Lower leg skin (tissue), 3 donors: ENCODE data around the gene OCLN.

Experiments
- CTCF ChIP-seq, 3 donors: fragments of 450-650 bp; IDR thresholded peaks; one replicate each; pipeline ENCODE4 v1.5.1; 2016; ENCODE audit warnings: antibody characterized with exemption in 3 of 3, mild to moderate bottlenecking in 3 of 3, moderate library complexity in 2 of 3
- POLR2A ChIP-seq, 2 donors: fragments of 450-650 bp; IDR thresholded peaks; one replicate each; pipeline ENCODE4 v1.6.1; 2016 to 2017; ENCODE audit warnings: antibody characterized with exemption in 2 of 2, mild to moderate bottlenecking in 1 of 2, moderate library complexity in 1 of 2

DNA sequence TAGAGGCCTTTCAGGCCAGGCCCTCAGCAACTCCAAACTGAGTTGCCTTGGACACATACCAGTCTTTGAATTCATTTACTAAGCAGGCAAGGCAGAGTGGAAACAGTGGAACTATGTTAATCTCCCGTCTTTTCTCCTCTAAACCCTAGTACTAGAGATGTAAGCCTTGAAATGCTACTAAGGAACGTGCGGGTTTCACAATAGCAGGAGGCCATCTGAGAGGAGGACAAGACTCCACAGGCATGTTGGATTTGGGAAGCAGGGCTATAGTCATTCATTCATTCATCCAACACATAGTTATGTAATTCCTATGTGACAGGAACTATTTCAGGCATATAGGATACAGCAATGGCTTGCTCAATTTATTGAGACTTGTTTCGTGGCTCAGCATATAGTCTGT is 3.3 kb upstream of the OCLN start:
- TF ChIP-seq CTCF (IDR thresholded peaks at IDR 0.05) (no peak), POLR2A (IDR thresholded peaks at IDR 0.05) (no peak)
